ENCODE data around the gene LEP. TPM values are rescaled to one million over a fixed set of nuclear protein-coding genes. Genes with fewer than 3 reads are reported as not detected.

The LEP gene
- total and polyA plus RNA-seq, 2 of the 8 experiments (the other 6 are each of a cell fraction or from before 2014, with no cell fraction given), result not detected

GRCh38 chr7:128262273-128263028, 21.4 kb downstream of the LEP start:
- ChIA-PET POLR2A (ENCODE audit: partially characterized antibody) (no interaction called here), CTCF (ENCODE audit: partially characterized antibody) (interaction anchor here (0.6 to 2.0 kb wide), 6 partner anchors 9 to 363 kb away, joined by 3 to 8 read pairs (median 4); no protein-coding TSS in a partner anchor)
- 93% methylated on average over 15 of the region's 15 CpGs; no CpG with 5 or more reads in 1 of the 2 experiments for WGBS, 2 experiments (ENCODE audit: extremely low coverage in 1 of 2, insufficient coverage in 1 of 2, insufficient read length in 1 of 2, insufficient replicate concordance in 2 of 2, low coverage in 1 of 2, low lambda C conversion rate in 2 of 2, missing lambda C conversion rate in 1 of 2)
- TF ChIP-seq JUND (IDR thresholded peaks at IDR 0.05; ENCODE audit: low read length), result no peak
- TF ChIP-seq SIX5 (IDR thresholded peaks at IDR 0.05; ENCODE audit: low read depth, low read length), result no peak
- TF ChIP-seq GTF2F1 (IDR thresholded peaks at IDR 0.05; ENCODE audit: borderline replicate concordance, low read depth, low read length), result no peak
- no peak for TF ChIP-seq BRCA1 (IDR thresholded peaks at IDR 0.05; ENCODE audit: low read depth, low read length)
- no peak for TF ChIP-seq SAP30 (IDR thresholded peaks at IDR 0.05; ENCODE audit: insufficient read depth, insufficient replicate concordance, low read length)
- TF ChIP-seq CHD1 (IDR thresholded peaks at IDR 0.05; ENCODE audit: low read depth, low read length), result no peak
- no peak for TF ChIP-seq BCL11A (IDR thresholded peaks at IDR 0.05; ENCODE audit: low read depth in 2 of 2, low read length in 2 of 2)
- TF ChIP-seq CHD2 (IDR thresholded peaks at IDR 0.05; ENCODE audit: low read length), result no peak
- TF ChIP-seq, protein P1, sequence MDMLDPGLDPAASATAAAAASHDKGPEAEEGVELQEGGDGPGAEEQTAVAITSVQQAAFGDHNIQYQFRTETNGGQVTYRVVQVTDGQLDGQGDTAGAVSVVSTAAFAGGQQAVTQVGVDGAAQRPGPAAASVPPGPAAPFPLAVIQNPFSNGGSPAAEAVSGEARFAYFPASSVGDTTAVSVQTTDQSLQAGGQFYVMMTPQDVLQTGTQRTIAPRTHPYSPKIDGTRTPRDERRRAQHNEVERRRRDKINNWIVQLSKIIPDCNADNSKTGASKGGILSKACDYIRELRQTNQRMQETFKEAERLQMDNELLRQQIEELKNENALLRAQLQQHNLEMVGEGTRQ (IDR thresholded peaks at IDR 0.05; ENCODE audit: low read length), result no peak
- TF ChIP-seq EGR1 (IDR thresholded peaks at IDR 0.05; ENCODE audit: borderline replicate concordance, low read depth, low read length), result no peak
- TF ChIP-seq HDAC6 (IDR thresholded peaks at IDR 0.05; ENCODE audit: low read depth, low read length), result no peak
- no peak for TF ChIP-seq PHF8 (conservative IDR thresholded peaks at IDR 0.05; ENCODE audit: low read depth, low read length)

More at GRCh38 chr7:128262273-128263028, 21.4 kb downstream of the LEP start:
- Histone ChIP-seq H3K27me3 (replicated peaks in 1 of 4; ENCODE audit: control insufficient read depth in 3 of 4, extremely low read depth in 1 of 4, insufficient read depth in 3 of 4, low read length in 3 of 4) (peaks cover 0 to 3% (median 0%) of the 10 kb centered on the region in 4 experiments; a peak in 2 of 7 replicates), H3K4me2 (ENCODE audit: insufficient read depth in 1 of 2, low read depth in 2 of 2, low read length in 2 of 2) (peak overlapping the region in 1 of 2 experiments; percentile 45; a peak in 1 of 4 replicates), H3K27ac (ENCODE audit: low read depth, low read length) (no peak overlapping the region), H3K9me3 (ENCODE audit: insufficient read depth in 2 of 2, low read depth in 1 of 2, low read length in 1 of 2) (no peaks in the 10 kb centered on the region), H3K23ac (ENCODE audit: insufficient read length) (no peak overlapping the region), H3K36me3 (ENCODE audit: control insufficient read depth in 2 of 4, insufficient read depth in 4 of 4, low read length in 3 of 4) (no peaks in the 10 kb centered on the region), H3K23me2 (ENCODE audit: low read depth, low read length) (no peaks in the 10 kb centered on the region; the same call in 1 of the 2 replicates), H2BK12ac (ENCODE audit: low read depth, low read length) (peak overlapping the region; percentile 60; the same call in 1 of the 2 replicates), H2BK20ac (ENCODE audit: low read length) (no peak overlapping the region), H4K91ac (replicated peaks; ENCODE audit: insufficient read length, low read length) (peak overlapping the region; percentile 58), H3K79me2 (ENCODE audit: control insufficient read depth in 1 of 2, insufficient read depth in 2 of 2, low read length in 2 of 2) (no peaks in the 10 kb centered on the region), H2AK5ac (ENCODE audit: low read depth, low read length) (no peak overlapping the region), H4K5ac (ENCODE audit: insufficient read length, low read depth, low read length) (no peak overlapping the region), H4K8ac (ENCODE audit: extremely low read depth, insufficient read depth, low read length) (no peak overlapping the region), H2AFZ (ENCODE audit: low read length) (no peak overlapping the region), H2BK120ac (replicated peaks; ENCODE audit: low read depth, low read length) (no peak overlapping the region), H3K79me1 (ENCODE audit: low read depth, low read length) (no peaks in the 10 kb centered on the region; the same call in 1 of the 2 replicates), H3K4me1 (replicated peaks in 1 of 4; ENCODE audit: control insufficient read depth in 3 of 4, insufficient read depth in 4 of 4, low read length in 3 of 4) (peaks cover 12 to 33% (median 18%) of the 10 kb centered on the region in 4 experiments), H3K14ac (ENCODE audit: insufficient read length) (no peak overlapping the region), H2BK15ac (ENCODE audit: low read length) (0 out of 2 replicates have a peak overlapping the region, but pooled peaks have one; percentile 5), H2BK5ac (ENCODE audit: low read depth, low read length) (no peak overlapping the region), H3K4me3 (ENCODE audit: extremely low read depth in 1 of 4, insufficient read depth in 2 of 4, low read depth in 3 of 4, low read length in 4 of 4) (no peak overlapping the region), H4K20me1 (replicated peaks in 1 of 2; ENCODE audit: control insufficient read depth in 1 of 2, insufficient read depth in 2 of 2, low read length in 2 of 2) (no peaks in the 10 kb centered on the region), H3K18ac (ENCODE audit: extremely low read depth, low read length) (no peak overlapping the region), H3K9ac (replicated peaks in 1 of 4; ENCODE audit: extremely low read depth in 1 of 4, low read depth in 3 of 4, low read length in 3 of 4) (no peak overlapping the region), H3K4ac (replicated peaks; ENCODE audit: insufficient read length, low read depth, low read length) (no peak overlapping the region), H3K56ac (replicated peaks; ENCODE audit: insufficient read length, low read depth, low read length) (no peak overlapping the region)
- FAIRE-seq (no peak), DNase-seq (ENCODE audit: low read depth in 1 of 2, low spot score in 2 of 2) (no peak)
